Ovary (tissue), 3 donors: Measurements from ENCODE around the gene CTR9.

Experiments used
- POLR2A ChIP-seq: fragments of 450-650 bp; IDR thresholded peaks from one replicate; pipeline ENCODE4 v1.6.1; 2017; ENCODE audit warnings: antibody characterized with exemption, mild to moderate bottlenecking, moderate library complexity
- TF ChIP-seq, protein P1 (sequence below), 3 donors: fragments of 450-650 bp in 2 of 3; fragments of 200-600 bp in 1 of 3; IDR thresholded peaks; one replicate each; pipeline versions ENCODE4 v1.5.1 to v1.8.0; 2016 to 2022; ENCODE audit warnings: antibody characterized with exemption in 3 of 3, mild to moderate bottlenecking in 1 of 3
- donor health status: DM: no; HTN: no; CAD: no.

DNA sequence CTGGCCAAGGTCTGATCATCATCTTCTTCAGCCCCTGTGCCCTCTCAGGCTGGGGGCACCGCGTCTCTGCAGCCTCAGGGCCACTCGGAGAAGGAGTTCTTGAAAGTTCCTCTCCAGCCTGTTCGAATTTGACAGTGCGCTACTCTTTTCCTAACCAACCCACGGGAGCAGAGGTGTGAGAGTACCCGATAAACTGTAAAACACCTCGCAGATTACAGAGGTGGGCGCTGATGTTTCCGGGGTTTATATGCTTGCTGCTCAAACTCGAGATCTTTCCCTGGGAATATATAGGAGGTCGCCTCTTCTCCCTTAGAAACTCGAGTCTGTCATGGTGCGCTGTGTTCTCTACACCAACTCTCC, 515 bp downstream of the CTR9 start:
- TF ChIP-seq, protein P1, sequence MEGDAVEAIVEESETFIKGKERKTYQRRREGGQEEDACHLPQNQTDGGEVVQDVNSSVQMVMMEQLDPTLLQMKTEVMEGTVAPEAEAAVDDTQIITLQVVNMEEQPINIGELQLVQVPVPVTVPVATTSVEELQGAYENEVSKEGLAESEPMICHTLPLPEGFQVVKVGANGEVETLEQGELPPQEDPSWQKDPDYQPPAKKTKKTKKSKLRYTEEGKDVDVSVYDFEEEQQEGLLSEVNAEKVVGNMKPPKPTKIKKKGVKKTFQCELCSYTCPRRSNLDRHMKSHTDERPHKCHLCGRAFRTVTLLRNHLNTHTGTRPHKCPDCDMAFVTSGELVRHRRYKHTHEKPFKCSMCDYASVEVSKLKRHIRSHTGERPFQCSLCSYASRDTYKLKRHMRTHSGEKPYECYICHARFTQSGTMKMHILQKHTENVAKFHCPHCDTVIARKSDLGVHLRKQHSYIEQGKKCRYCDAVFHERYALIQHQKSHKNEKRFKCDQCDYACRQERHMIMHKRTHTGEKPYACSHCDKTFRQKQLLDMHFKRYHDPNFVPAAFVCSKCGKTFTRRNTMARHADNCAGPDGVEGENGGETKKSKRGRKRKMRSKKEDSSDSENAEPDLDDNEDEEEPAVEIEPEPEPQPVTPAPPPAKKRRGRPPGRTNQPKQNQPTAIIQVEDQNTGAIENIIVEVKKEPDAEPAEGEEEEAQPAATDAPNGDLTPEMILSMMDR (IDR thresholded peaks at IDR 0.05): no peak
- TF ChIP-seq POLR2A: no peak
